RWPE2 (cell line): ENCODE data around the gene DCAF8L1.
"Not testable (repeated sequence)": the region's sequence is repeated elsewhere in the genome, so short reads cannot be mapped to it uniquely, and the experiment has no call there.

ENCODE experiments used
- ATAC-seq: fragments of 200-7000 bp; cut with Tn5 transposase; 3 replicates; pipeline ENCODE4 v1.9.1; 2021; ENCODE audit warnings: low read depth
- DNase-seq: peaks from one replicate; pipeline ENCODE4 v3.0.0-alpha.2; 2020; ENCODE audit warnings: low spot score
- H3K27ac ChIP-seq: fragments of 450-650 bp; 2 replicates; pipeline ENCODE4 v1.5.1; 2017; ENCODE audit warnings: mild to moderate bottlenecking; ENCODE audit not compliant: poor library complexity, severe bottlenecking
- H3K27me3 ChIP-seq: fragments of 250-450 bp; sonication (Bioruptor Pico); 2 replicates; pipeline ENCODE4 v1.5.1; 2021; ENCODE audit warnings: mild to moderate bottlenecking, moderate library complexity; ENCODE audit not compliant: insufficient read depth, poor library complexity, severe bottlenecking
- H3K36me3 ChIP-seq: fragments of 250-450 bp; sonication (Bioruptor Pico); 2 replicates; pipeline ENCODE4 v1.5.1; 2020; ENCODE audit warnings: low read depth, mild to moderate bottlenecking, moderate library complexity
- H3K4me1 ChIP-seq: fragments of 250-450 bp; sonication (Bioruptor Pico); 2 replicates; pipeline ENCODE4 v1.5.1; 2021; ENCODE audit warnings: mild to moderate bottlenecking, moderate library complexity; ENCODE audit not compliant: insufficient read depth, poor library complexity, severe bottlenecking
- H3K4me3 ChIP-seq: fragments of 250-450 bp; sonication (Bioruptor Pico); 2 replicates; pipeline ENCODE4 v1.5.1; 2021; ENCODE audit warnings: mild to moderate bottlenecking, moderate library complexity; ENCODE audit not compliant: severe bottlenecking
- H3K9me3 ChIP-seq: fragments of 250-450 bp; sonication (Bioruptor Pico); 2 replicates; pipeline ENCODE4 v1.5.1; 2021; ENCODE audit warnings: mild to moderate bottlenecking, moderate library complexity; ENCODE audit not compliant: severe bottlenecking
- CTCF ChIP-seq: fragments of 450-650 bp; IDR thresholded peaks from one replicate; pipeline ENCODE4 v1.5.1; 2017; ENCODE audit warnings: mild to moderate bottlenecking, moderate library complexity; ENCODE audit not compliant: poor library complexity, severe bottlenecking

DCAF8L1 gene

DNA sequence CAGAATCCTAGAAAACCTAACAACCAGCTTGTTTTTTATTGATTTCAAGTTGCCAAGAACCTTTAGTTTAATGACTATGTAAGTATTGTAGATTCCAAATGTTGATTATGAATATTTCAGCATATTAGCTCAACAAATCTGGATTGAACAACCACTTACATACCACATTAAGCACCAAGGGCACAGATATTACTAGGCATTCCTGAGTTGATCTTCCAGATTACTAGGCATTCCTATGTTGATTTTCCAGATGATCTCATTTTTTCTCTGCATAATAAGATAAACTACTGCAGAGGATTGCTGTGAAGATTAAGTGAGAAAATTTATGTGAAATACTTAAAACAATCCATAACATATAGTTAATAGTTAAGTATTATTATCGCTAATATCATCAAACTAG, 17.4 kb upstream of the DCAF8L1 start:
- Histone ChIP-seq H3K4me1 (no peaks in the 10 kb centered on the region), H3K27me3 (no peaks in the 10 kb centered on the region), H3K4me3 (no peak overlapping the region), H3K27ac (no peak overlapping the region), H3K9me3 (no peaks in the 10 kb centered on the region), H3K36me3 (no peaks in the 10 kb centered on the region)
- ATAC-seq (no peak), DNase-seq (no peak)
- no peak for TF ChIP-seq CTCF

DNA sequence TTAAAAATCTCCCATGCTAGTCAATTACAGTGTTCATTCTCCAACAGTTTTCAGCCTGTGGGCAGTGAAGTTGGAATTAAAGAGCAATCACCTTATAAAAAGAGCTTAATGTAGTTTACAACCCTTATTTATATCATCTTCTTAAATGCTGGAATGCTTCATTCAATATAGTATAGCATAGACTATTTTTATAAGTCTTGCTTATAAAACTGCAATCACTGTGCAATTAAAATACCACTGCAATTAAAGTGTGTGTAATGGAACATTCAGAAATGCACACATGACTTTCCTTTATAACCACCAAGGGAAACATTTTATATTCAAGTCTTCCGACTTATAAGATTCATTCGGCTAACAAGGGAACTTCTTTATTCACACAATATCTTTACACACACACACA, 16.4 kb upstream of the DCAF8L1 start:
- H3K4me3 ChIP-seq = no peak overlapping the region
- H3K27me3 ChIP-seq = no peaks in the 10 kb centered on the region
- no peaks in the 10 kb centered on the region for H3K4me1 ChIP-seq
- no peaks in the 10 kb centered on the region for H3K9me3 ChIP-seq
- DNase-seq (no peak), ATAC-seq (no peak)
- no peak overlapping the region for H3K27ac ChIP-seq
- H3K36me3 ChIP-seq = no peaks in the 10 kb centered on the region
- TF ChIP-seq CTCF = no peak

DNA sequence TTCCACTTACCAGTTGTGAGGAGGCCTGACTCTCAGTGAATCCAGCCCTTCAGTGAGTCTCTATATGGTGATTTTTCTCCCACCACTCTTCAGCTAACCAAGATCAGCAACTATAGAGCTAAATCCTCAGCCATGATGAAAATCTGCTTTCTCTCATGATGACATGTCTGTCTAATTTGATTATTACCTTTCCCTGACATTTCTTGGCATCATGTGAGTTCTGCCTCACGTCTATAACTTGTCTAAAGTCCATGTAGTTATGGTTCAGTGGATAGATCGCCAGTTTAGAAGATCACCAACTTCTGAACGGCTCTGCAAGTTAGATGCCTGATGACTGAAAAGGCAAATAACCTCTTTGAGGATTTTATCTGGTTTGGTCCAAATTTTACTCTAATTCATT, 14.9 kb upstream of the DCAF8L1 start:
- no peak overlapping the region for H3K4me3 ChIP-seq
- no peaks in the 10 kb centered on the region for H3K9me3 ChIP-seq
- no peaks in the 10 kb centered on the region for H3K36me3 ChIP-seq
- DNase-seq = no peak
- no peaks in the 10 kb centered on the region for H3K4me1 ChIP-seq
- H3K27me3 ChIP-seq = no peaks in the 10 kb centered on the region
- TF ChIP-seq CTCF = no peak
- ATAC-seq = no peak
- H3K27ac ChIP-seq = no peak overlapping the region

DNA sequence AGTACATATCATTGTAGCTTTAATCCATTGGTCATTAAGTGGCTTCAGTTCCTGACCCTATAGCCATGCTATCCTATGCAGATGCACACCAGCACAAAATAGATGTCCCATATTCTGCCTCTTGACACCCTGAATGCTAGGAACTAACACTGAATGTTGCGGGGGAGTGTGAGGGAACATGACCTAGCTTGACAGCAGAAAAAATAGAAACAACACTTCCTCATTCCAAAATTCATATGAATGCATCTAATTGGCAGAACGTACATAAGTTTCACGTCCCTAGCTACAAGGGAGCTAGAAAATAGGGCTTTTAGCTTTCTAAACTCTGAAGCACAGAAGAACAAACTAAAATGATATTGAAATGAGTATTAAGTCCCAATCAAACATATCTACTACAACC, 14.4 kb upstream of the DCAF8L1 start:
- H3K27me3 ChIP-seq = no peaks in the 10 kb centered on the region
- no peaks in the 10 kb centered on the region for H3K9me3 ChIP-seq
- DNase-seq (no peak), ATAC-seq (no peak)
- H3K36me3 ChIP-seq = no peaks in the 10 kb centered on the region
- H3K4me1 ChIP-seq = no peaks in the 10 kb centered on the region
- H3K4me3 ChIP-seq = no peak overlapping the region
- H3K27ac ChIP-seq = no peak overlapping the region
- no peak for TF ChIP-seq CTCF

DNA sequence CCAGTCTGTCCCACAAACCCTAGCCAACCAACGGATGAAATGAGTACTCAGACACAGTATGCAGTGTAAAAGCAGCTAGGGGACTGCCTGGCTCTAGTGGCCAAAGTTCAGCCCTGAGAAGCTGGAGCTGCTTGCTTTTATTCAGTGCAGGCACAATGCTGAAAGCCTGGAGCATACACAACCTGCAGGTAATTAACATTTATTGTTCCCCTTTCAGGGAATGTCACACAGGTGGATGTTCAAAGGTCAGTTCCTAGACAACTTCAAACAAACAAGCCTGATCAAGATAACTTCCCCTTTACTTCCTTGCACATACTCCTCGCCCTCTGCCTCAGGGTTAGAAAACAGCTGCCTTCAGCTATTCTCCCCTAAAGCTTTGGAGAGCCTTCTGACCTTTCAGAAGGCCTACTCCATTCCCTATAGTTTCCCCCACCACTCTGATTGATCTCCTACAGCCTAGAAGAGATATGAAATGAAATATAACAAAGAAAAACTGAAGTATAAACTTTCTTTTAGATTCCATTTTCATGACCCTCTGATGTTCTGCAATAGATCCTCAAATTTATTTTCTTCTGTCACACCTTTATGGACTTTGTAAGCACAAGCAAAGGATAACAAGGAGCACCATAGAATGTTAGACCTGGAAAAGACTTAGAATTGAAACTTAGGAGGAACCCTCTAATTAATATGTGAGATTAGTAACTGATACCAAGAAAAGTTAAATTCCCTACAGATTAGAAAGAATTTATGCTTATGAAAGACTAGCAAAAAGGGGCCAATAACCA, 6.8 kb upstream of the DCAF8L1 start:
- no peaks in the 10 kb centered on the region for H3K9me3 ChIP-seq
- H3K4me1 ChIP-seq = no peaks in the 10 kb centered on the region
- no peak overlapping the region for H3K4me3 ChIP-seq
- ATAC-seq (no peak), DNase-seq (no peak)
- H3K27me3 ChIP-seq = no peaks in the 10 kb centered on the region
- H3K27ac ChIP-seq = no peak overlapping the region
- H3K36me3 ChIP-seq = no peaks in the 10 kb centered on the region
- TF ChIP-seq CTCF = no peak

- not testable (repeated sequence) for H3K36me3 ChIP-seq, H3K27ac ChIP-seq, DNase-seq, H3K4me3 ChIP-seq, H3K9me3 ChIP-seq, H3K4me1 ChIP-seq, ATAC-seq, H3K27me3 ChIP-seq
These were observed 4.3 kb downstream of the DCAF8L1 start for GRCh38 chrX:27976934-27977333.
